ENCODE results near the gene FILIP1L.
"Not testable (repeated sequence)": the region's sequence is repeated elsewhere in the genome, so short reads cannot be mapped to it uniquely, and the experiment has no call there.

Gene FILIP1L

GRCh38 chr3:100097919-100098783, 16.1 kb downstream of the FILIP1L start:
- ATAC-seq (ENCODE audit: insufficient read depth, low read depth) (no peak), DNase-seq (no peak)
- no peaks in the 10 kb centered on the region for H3K79me2 ChIP-seq (ENCODE audit: insufficient read depth, low read length)
- TF ChIP-seq EZH2 (IDR thresholded peaks at IDR 0.05; ENCODE audit: borderline replicate concordance, low read depth, low read length, severe bottlenecking) (no peak), CTCF (IDR thresholded peaks at IDR 0.05; ENCODE audit: borderline replicate concordance, extremely low read depth, low read length, poor library complexity, severe bottlenecking) (no peak)
- H4K20me1 ChIP-seq (ENCODE audit: insufficient read depth, low read length) = no peaks in the 10 kb centered on the region
- no peak overlapping the region for H3K9ac ChIP-seq (ENCODE audit: low read depth, low read length)
- no peaks in the 10 kb centered on the region for H3K4me1 ChIP-seq (ENCODE audit: insufficient read depth, low read length)
- H3K27me3 ChIP-seq (ENCODE audit: insufficient read depth, low read length, poor library complexity) = no peaks in the 10 kb centered on the region
- no peaks in the 10 kb centered on the region for H3K36me3 ChIP-seq (ENCODE audit: insufficient read depth, low read length)
- no peak overlapping the region for H3K27ac ChIP-seq (ENCODE audit: low read length)
- no peak overlapping the region for H2AFZ ChIP-seq (ENCODE audit: low read depth, low read length)
- H3K4me3 ChIP-seq (ENCODE audit: low read depth in 1 of 2, low read length in 2 of 2) = no peak overlapping the region
- H3K9me3 ChIP-seq (ENCODE audit: insufficient read depth, low read length, severe bottlenecking) = no peaks in the 10 kb centered on the region
- H3K4me2 ChIP-seq (ENCODE audit: insufficient read depth, low read length) = no peak overlapping the region

- Histone ChIP-seq H3K4me1 (ENCODE audit: insufficient read depth, low read length) (no peaks in the 10 kb centered on the region), H3K9ac (ENCODE audit: low read depth, low read length) (no peak overlapping the region), H3K4me2 (ENCODE audit: insufficient read depth, low read length) (no peak overlapping the region), H3K27ac (ENCODE audit: low read length) (no peak overlapping the region), H3K9me3 (ENCODE audit: insufficient read depth, low read length, severe bottlenecking) (no peaks in the 10 kb centered on the region), H3K4me3 (ENCODE audit: low read depth in 1 of 2, low read length in 2 of 2) (no peak overlapping the region), H3K27me3 (ENCODE audit: insufficient read depth, low read length, poor library complexity) (no peaks in the 10 kb centered on the region), H3K79me2 (ENCODE audit: insufficient read depth, low read length) (no peaks in the 10 kb centered on the region), H4K20me1 (ENCODE audit: insufficient read depth, low read length) (no peaks in the 10 kb centered on the region), H2AFZ (ENCODE audit: low read depth, low read length) (no peak overlapping the region), H3K36me3 (ENCODE audit: insufficient read depth, low read length) (no peaks in the 10 kb centered on the region)
- TF ChIP-seq EZH2 (IDR thresholded peaks at IDR 0.05; ENCODE audit: borderline replicate concordance, low read depth, low read length, severe bottlenecking) (no peak), CTCF (IDR thresholded peaks at IDR 0.05; ENCODE audit: borderline replicate concordance, extremely low read depth, low read length, poor library complexity, severe bottlenecking) (no peak)
- DNase-seq (peak; percentile 9), ATAC-seq (ENCODE audit: insufficient read depth, low read depth) (peak; percentile 78)
These were observed 17.4 kb downstream of the FILIP1L start for GRCh38 chr3:100096866-100097265.

- H3K9ac ChIP-seq (ENCODE audit: low read depth, low read length) = not testable (repeated sequence)
These were observed 18.0 kb downstream of the FILIP1L start for GRCh38 chr3:100096286-100096685.

GRCh38 chr3:100093831-100094230, 20.5 kb downstream of the FILIP1L start:
- H2AFZ ChIP-seq (ENCODE audit: low read depth, low read length) = no peak overlapping the region
- no peaks in the 10 kb centered on the region for H3K36me3 ChIP-seq (ENCODE audit: insufficient read depth, low read length)
- no peak overlapping the region for H3K4me2 ChIP-seq (ENCODE audit: insufficient read depth, low read length)
- no peak for TF ChIP-seq CTCF (IDR thresholded peaks at IDR 0.05; ENCODE audit: borderline replicate concordance, extremely low read depth, low read length, poor library complexity, severe bottlenecking)
- TF ChIP-seq EZH2 (IDR thresholded peaks at IDR 0.05; ENCODE audit: borderline replicate concordance, low read depth, low read length, severe bottlenecking) = no peak
- no peaks in the 10 kb centered on the region for H4K20me1 ChIP-seq (ENCODE audit: insufficient read depth, low read length)
- H3K27me3 ChIP-seq (ENCODE audit: insufficient read depth, low read length, poor library complexity) = no peaks in the 10 kb centered on the region
- H3K9ac ChIP-seq (ENCODE audit: low read depth, low read length) = no peak overlapping the region
- DNase-seq = no peak
- no peak overlapping the region for H3K4me3 ChIP-seq (ENCODE audit: low read depth in 1 of 2, low read length in 2 of 2)
- ATAC-seq (ENCODE audit: insufficient read depth, low read depth) = no peak
- no peaks in the 10 kb centered on the region for H3K9me3 ChIP-seq (ENCODE audit: insufficient read depth, low read length, severe bottlenecking)
- no peak overlapping the region for H3K27ac ChIP-seq (ENCODE audit: low read length)
- H3K4me1 ChIP-seq (ENCODE audit: insufficient read depth, low read length) = no peaks in the 10 kb centered on the region
- no peaks in the 10 kb centered on the region for H3K79me2 ChIP-seq (ENCODE audit: insufficient read depth, low read length)

More at GRCh38 chr3:100096286-100096685, 18.0 kb downstream of the FILIP1L start:
- not testable (repeated sequence) for H3K27me3 ChIP-seq (ENCODE audit: insufficient read depth, low read length, poor library complexity); H3K4me3 ChIP-seq (ENCODE audit: low read depth in 1 of 2, low read length in 2 of 2); H3K27ac ChIP-seq (ENCODE audit: low read length); H3K4me1 ChIP-seq (ENCODE audit: insufficient read depth, low read length); H2AFZ ChIP-seq (ENCODE audit: low read depth, low read length); H3K9me3 ChIP-seq (ENCODE audit: insufficient read depth, low read length, severe bottlenecking); H4K20me1 ChIP-seq (ENCODE audit: insufficient read depth, low read length); H3K4me2 ChIP-seq (ENCODE audit: insufficient read depth, low read length); H3K36me3 ChIP-seq (ENCODE audit: insufficient read depth, low read length); H3K79me2 ChIP-seq (ENCODE audit: insufficient read depth, low read length); DNase-seq; ATAC-seq (ENCODE audit: insufficient read depth, low read depth)
